ENCODE results near the gene ZBTB7C. TPM values are rescaled to one million over a fixed set of nuclear protein-coding genes. Genes with fewer than 3 reads are reported as not detected.

ZBTB7C gene
- total and polyA plus RNA-seq, 2 donors (not counting 1 experiment from before 2014, with no cell fraction given), result not detected

GRCh38 chr18:48093104-48093503 lies 316.1 kb downstream of the ZBTB7C start:
- intact Hi-C loops (cut with micrococcal nuclease), result no loop called here

GRCh38 chr18:48091869-48092497 lies 317.2 kb downstream of the ZBTB7C start:
- Histone ChIP-seq H3K27ac (ENCODE audit: low read length in 2 of 2) (no peak overlapping the region), H3K4me3 (ENCODE audit: control extremely low read depth in 1 of 5, extremely low read depth in 1 of 5, insufficient read depth in 1 of 5, low read depth in 2 of 5, low read length in 4 of 5) (no peak overlapping the region), H3K9ac (ENCODE audit: low read length) (no peak overlapping the region), H3K4me2 (replicated peaks; ENCODE audit: low read depth, low read length, poor library complexity, severe bottlenecking) (no peak overlapping the region), H3K36me3 (replicated peaks in 1 of 2; ENCODE audit: control extremely low read depth in 1 of 2, control insufficient read depth in 1 of 2, extremely low read depth in 1 of 2, insufficient read depth in 2 of 2, low read length in 1 of 2) (no peaks in the 10 kb centered on the region), H3K9me3 (ENCODE audit: control extremely low read depth in 1 of 3, control insufficient read depth in 2 of 3, insufficient read depth in 1 of 3, low read length in 2 of 3) (no peaks in the 10 kb centered on the region), H4K20me1 (ENCODE audit: control insufficient read depth, insufficient read depth, low read length, poor library complexity, severe bottlenecking) (no peaks in the 10 kb centered on the region), H3K4me1 (ENCODE audit: control insufficient read depth in 2 of 2, insufficient read depth in 2 of 2, low read length in 2 of 2) (no peaks in the 10 kb centered on the region), H2AFZ (ENCODE audit: insufficient read depth, low read depth, low read length, poor library complexity, severe bottlenecking) (no peak overlapping the region), H3K27me3 (replicated peaks in 1 of 4; ENCODE audit: control extremely low read depth in 1 of 4, control insufficient read depth in 3 of 4, insufficient read depth in 4 of 4, low read length in 3 of 4) (no peaks in the 10 kb centered on the region), H3K79me2 (ENCODE audit: control insufficient read depth, insufficient read depth, low read length) (no peaks in the 10 kb centered on the region)
- 95% methylated on average over 4 of the region's 6 CpGs for whole genome bisulfite sequencing (ENCODE audit: insufficient coverage)
- ChIA-PET CTCF (no interaction called here), POLR2A (no interaction called here)
- intact Hi-C loops (cut with micrococcal nuclease), result no loop called here
- Mint-ChIP-seq H3K4me3 (no peak overlapping the region), H3K4me1 (no peaks in the 10 kb centered on the region), H3K27me3 (peaks cover 7% of the 10 kb centered on the region), H3K9me3 (ENCODE audit: insufficient read depth) (no peaks in the 10 kb centered on the region), H3K27ac (no peak overlapping the region)
- TF ChIP-seq CTCF (IDR thresholded peaks at IDR 0.05) (no peak), EZH2 (IDR thresholded peaks at IDR 0.05; ENCODE audit: borderline replicate concordance, insufficient read depth, low read depth, low read length, poor library complexity, severe bottlenecking) (no peak)
- DNase-seq, result no peak
- no peak for ATAC-seq (ENCODE audit: low read depth)

More at GRCh38 chr18:48093104-48093503, 316.1 kb downstream of the ZBTB7C start:
- Histone ChIP-seq H2AFZ (ENCODE audit: insufficient read depth, low read depth, low read length, poor library complexity, severe bottlenecking) (no peak overlapping the region), H3K27ac (ENCODE audit: low read length in 2 of 2) (no peak overlapping the region), H3K79me2 (ENCODE audit: control insufficient read depth, insufficient read depth, low read length) (no peaks in the 10 kb centered on the region), H4K20me1 (ENCODE audit: control insufficient read depth, insufficient read depth, low read length, poor library complexity, severe bottlenecking) (no peaks in the 10 kb centered on the region), H3K4me1 (ENCODE audit: control insufficient read depth in 2 of 2, insufficient read depth in 2 of 2, low read length in 2 of 2) (no peaks in the 10 kb centered on the region), H3K9ac (ENCODE audit: low read length) (no peak overlapping the region), H3K36me3 (replicated peaks in 1 of 2; ENCODE audit: control extremely low read depth in 1 of 2, control insufficient read depth in 1 of 2, extremely low read depth in 1 of 2, insufficient read depth in 2 of 2, low read length in 1 of 2) (no peaks in the 10 kb centered on the region), H3K9me3 (ENCODE audit: control extremely low read depth in 1 of 3, control insufficient read depth in 2 of 3, insufficient read depth in 1 of 3, low read length in 2 of 3) (no peaks in the 10 kb centered on the region), H3K4me3 (ENCODE audit: control extremely low read depth in 1 of 5, extremely low read depth in 1 of 5, insufficient read depth in 1 of 5, low read depth in 2 of 5, low read length in 4 of 5) (no peak overlapping the region), H3K4me2 (replicated peaks; ENCODE audit: low read depth, low read length, poor library complexity, severe bottlenecking) (no peak overlapping the region), H3K27me3 (replicated peaks in 1 of 4; ENCODE audit: control extremely low read depth in 1 of 4, control insufficient read depth in 3 of 4, insufficient read depth in 4 of 4, low read length in 3 of 4) (no peaks in the 10 kb centered on the region)
- TF ChIP-seq EZH2 (IDR thresholded peaks at IDR 0.05; ENCODE audit: borderline replicate concordance, insufficient read depth, low read depth, low read length, poor library complexity, severe bottlenecking) (no peak), CTCF (IDR thresholded peaks at IDR 0.05) (no peak)
- Mint-ChIP-seq H3K27me3 (peaks cover 10% of the 10 kb centered on the region), H3K27ac (no peak overlapping the region), H3K4me1 (no peaks in the 10 kb centered on the region), H3K4me3 (no peak overlapping the region), H3K9me3 (ENCODE audit: insufficient read depth) (no peaks in the 10 kb centered on the region)
- ChIA-PET CTCF (no interaction called here), POLR2A (no interaction called here)
- DNase-seq (no peak), ATAC-seq (ENCODE audit: low read depth) (no peak)
- WGBS (ENCODE audit: insufficient coverage), result 100% methylated on average over 1 of the region's 5 CpGs

All from B cell (primary cell).